Measurements from ENCODE around the gene SUSD5.

GRCh38 chr3:33167716-33168336 is 50.8 kb downstream of the SUSD5 start:
- TF ChIP-seq TEAD4 (CRISPR knock-in tag; IDR thresholded peaks at IDR 0.05), result no peak
- TF ChIP-seq MAX (CRISPR knock-in tag; IDR thresholded peaks at IDR 0.05), result no peak
- TF ChIP-seq CTCF (IDR thresholded peaks at IDR 0.05), result no peak
- no peak for TF ChIP-seq ELF4 (CRISPR knock-in tag; IDR thresholded peaks at IDR 0.05; ENCODE audit: low read depth)
- TF ChIP-seq ERG (CRISPR knock-in tag; IDR thresholded peaks at IDR 0.05), result no peak
- TF ChIP-seq USF2 (CRISPR knock-in tag; IDR thresholded peaks at IDR 0.05), result no peak
- no peak for TF ChIP-seq SP1 (CRISPR knock-in tag; conservative IDR thresholded peaks at IDR 0.05)
- no peak for TF ChIP-seq ZNF532 (CRISPR knock-in tag; IDR thresholded peaks at IDR 0.05; ENCODE audit: borderline replicate concordance)
- TF ChIP-seq HMGXB4 (CRISPR knock-in tag; IDR thresholded peaks at IDR 0.05), result no peak
- no peak for TF ChIP-seq ETV6 (CRISPR knock-in tag; IDR thresholded peaks at IDR 0.05)
- TF ChIP-seq E2F5 (CRISPR knock-in tag; IDR thresholded peaks at IDR 0.05), result no peak
